ENCODE measurements around the gene GADD45A.

The GADD45A gene

GRCh38 chr1:67701876-67702275, 16.9 kb downstream of the GADD45A start:
- Histone ChIP-seq H3K4me1 (ENCODE audit: control insufficient read depth, insufficient read depth, low read length) (peaks cover 5% of the 10 kb centered on the region), H3K4me3 (ENCODE audit: insufficient read depth, low read depth, low read length) (no peak overlapping the region), H3K27ac (ENCODE audit: insufficient read depth, low read depth, low read length, poor library complexity, severe bottlenecking) (no peak overlapping the region), H3K36me3 (ENCODE audit: control insufficient read depth, insufficient read depth, low read length) (no peaks in the 10 kb centered on the region), H3K9me3 (ENCODE audit: control insufficient read depth, low read length) (no peaks in the 10 kb centered on the region), H3K27me3 (ENCODE audit: control insufficient read depth, insufficient read depth, low read length, poor library complexity, severe bottlenecking) (no peaks in the 10 kb centered on the region)
- WGBS, 2 experiments, result 87 to 95% methylated on average over 2 of the region's 2 CpGs

- H3K27ac ChIP-seq (ENCODE audit: insufficient read depth, low read depth, low read length, poor library complexity, severe bottlenecking), result no peak overlapping the region
Measured at GRCh38 chr1:67704351-67704750, 19.4 kb downstream of the GADD45A start.

GRCh38 chr1:67705735-67706453, 20.9 kb downstream of the GADD45A start:
- no peaks in the 10 kb centered on the region for H3K9me3 ChIP-seq (ENCODE audit: control insufficient read depth, low read length)

More at GRCh38 chr1:67704351-67704750, 19.4 kb downstream of the GADD45A start:
- 87 to 93% methylated on average over 3 of the region's 3 CpGs for WGBS, 2 experiments
- Histone ChIP-seq H3K27me3 (ENCODE audit: control insufficient read depth, insufficient read depth, low read length, poor library complexity, severe bottlenecking) (no peaks in the 10 kb centered on the region), H3K36me3 (ENCODE audit: control insufficient read depth, insufficient read depth, low read length) (no peaks in the 10 kb centered on the region), H3K9me3 (ENCODE audit: control insufficient read depth, low read length) (no peaks in the 10 kb centered on the region), H3K4me3 (ENCODE audit: insufficient read depth, low read depth, low read length) (no peak overlapping the region), H3K4me1 (ENCODE audit: control insufficient read depth, insufficient read depth, low read length) (peaks cover 5% of the 10 kb centered on the region)

GRCh38 chr1:67708606-67709005, 23.6 kb downstream of the GADD45A start:
- 94% methylated on average over 8 of the region's 8 CpGs for WGBS, 2 experiments
- H3K27ac ChIP-seq (ENCODE audit: insufficient read depth, low read depth, low read length, poor library complexity, severe bottlenecking), result no peak overlapping the region
- peaks cover 4% of the 10 kb centered on the region for H3K4me1 ChIP-seq (ENCODE audit: control insufficient read depth, insufficient read depth, low read length)
- H3K36me3 ChIP-seq (ENCODE audit: control insufficient read depth, insufficient read depth, low read length), result no peaks in the 10 kb centered on the region
- H3K9me3 ChIP-seq (ENCODE audit: control insufficient read depth, low read length), result no peaks in the 10 kb centered on the region
- H3K4me3 ChIP-seq (ENCODE audit: insufficient read depth, low read depth, low read length), result no peak overlapping the region
- no peaks in the 10 kb centered on the region for H3K27me3 ChIP-seq (ENCODE audit: control insufficient read depth, insufficient read depth, low read length, poor library complexity, severe bottlenecking)

More at GRCh38 chr1:67705735-67706453, 20.9 kb downstream of the GADD45A start:
- H3K4me1 ChIP-seq (ENCODE audit: control insufficient read depth, insufficient read depth, low read length), result peaks cover 1% of the 10 kb centered on the region
- no peaks in the 10 kb centered on the region for H3K36me3 ChIP-seq (ENCODE audit: control insufficient read depth, insufficient read depth, low read length)
- no peak overlapping the region for H3K27ac ChIP-seq (ENCODE audit: insufficient read depth, low read depth, low read length, poor library complexity, severe bottlenecking)
- H3K27me3 ChIP-seq (ENCODE audit: control insufficient read depth, insufficient read depth, low read length, poor library complexity, severe bottlenecking), result no peaks in the 10 kb centered on the region
- H3K4me3 ChIP-seq (ENCODE audit: insufficient read depth, low read depth, low read length), result no peak overlapping the region
- WGBS, 2 experiments, result 95 to 97% methylated on average over 10 of the region's 10 CpGs

- no peak overlapping the region for H3K27ac ChIP-seq (ENCODE audit: insufficient read depth, low read depth, low read length, poor library complexity, severe bottlenecking)
- H3K4me1 ChIP-seq (ENCODE audit: control insufficient read depth, insufficient read depth, low read length), result peaks cover 4% of the 10 kb centered on the region
Measured at GRCh38 chr1:67710417-67710816, 25.4 kb downstream of the GADD45A start.

GRCh38 chr1:67711158-67711854, 26.3 kb downstream of the GADD45A start:
- Histone ChIP-seq H3K9me3 (ENCODE audit: control insufficient read depth, low read length) (no peaks in the 10 kb centered on the region), H3K27ac (ENCODE audit: insufficient read depth, low read depth, low read length, poor library complexity, severe bottlenecking) (no peak overlapping the region), H3K36me3 (ENCODE audit: control insufficient read depth, insufficient read depth, low read length) (no peaks in the 10 kb centered on the region), H3K4me3 (ENCODE audit: insufficient read depth, low read depth, low read length) (no peak overlapping the region), H3K27me3 (ENCODE audit: control insufficient read depth, insufficient read depth, low read length, poor library complexity, severe bottlenecking) (no peaks in the 10 kb centered on the region), H3K4me1 (ENCODE audit: control insufficient read depth, insufficient read depth, low read length) (peaks cover 4% of the 10 kb centered on the region)
- WGBS, 2 experiments, result 91 to 97% methylated on average over 6 to 7 of the region's 7 CpGs

More at GRCh38 chr1:67710417-67710816, 25.4 kb downstream of the GADD45A start:
- WGBS, 2 experiments, result 94% methylated on average over 5 of the region's 5 CpGs
- H3K36me3 ChIP-seq (ENCODE audit: control insufficient read depth, insufficient read depth, low read length), result no peaks in the 10 kb centered on the region
- H3K27me3 ChIP-seq (ENCODE audit: control insufficient read depth, insufficient read depth, low read length, poor library complexity, severe bottlenecking), result no peaks in the 10 kb centered on the region
- no peak overlapping the region for H3K4me3 ChIP-seq (ENCODE audit: insufficient read depth, low read depth, low read length)
- no peaks in the 10 kb centered on the region for H3K9me3 ChIP-seq (ENCODE audit: control insufficient read depth, low read length)

GRCh38 chr1:67711855-67712212, 26.8 kb downstream of the GADD45A start:
- H3K36me3 ChIP-seq (ENCODE audit: control insufficient read depth, insufficient read depth, low read length), result no peaks in the 10 kb centered on the region
- WGBS, 2 experiments, result 82 to 89% methylated on average over 2 of the region's 2 CpGs
- H3K9me3 ChIP-seq (ENCODE audit: control insufficient read depth, low read length), result no peaks in the 10 kb centered on the region
- H3K4me3 ChIP-seq (ENCODE audit: insufficient read depth, low read depth, low read length), result no peak overlapping the region
- peaks cover 4% of the 10 kb centered on the region for H3K4me1 ChIP-seq (ENCODE audit: control insufficient read depth, insufficient read depth, low read length)
- H3K27me3 ChIP-seq (ENCODE audit: control insufficient read depth, insufficient read depth, low read length, poor library complexity, severe bottlenecking), result no peaks in the 10 kb centered on the region
- H3K27ac ChIP-seq (ENCODE audit: insufficient read depth, low read depth, low read length, poor library complexity, severe bottlenecking), result no peak overlapping the region

GRCh38 chr1:67713057-67713846, 28.3 kb downstream of the GADD45A start:
- Histone ChIP-seq H3K4me1 (ENCODE audit: control insufficient read depth, insufficient read depth, low read length) (peaks cover 4% of the 10 kb centered on the region), H3K4me3 (ENCODE audit: insufficient read depth, low read depth, low read length) (no peak overlapping the region), H3K27ac (ENCODE audit: insufficient read depth, low read depth, low read length, poor library complexity, severe bottlenecking) (no peak overlapping the region), H3K27me3 (ENCODE audit: control insufficient read depth, insufficient read depth, low read length, poor library complexity, severe bottlenecking) (no peaks in the 10 kb centered on the region), H3K36me3 (ENCODE audit: control insufficient read depth, insufficient read depth, low read length) (no peaks in the 10 kb centered on the region), H3K9me3 (ENCODE audit: control insufficient read depth, low read length) (no peaks in the 10 kb centered on the region)
- 92% methylated on average over 5 to 6 of the region's 6 CpGs for WGBS, 2 experiments

- Histone ChIP-seq H3K4me1 (ENCODE audit: control insufficient read depth, insufficient read depth, low read length) (peaks cover 8% of the 10 kb centered on the region), H3K27me3 (ENCODE audit: control insufficient read depth, insufficient read depth, low read length, poor library complexity, severe bottlenecking) (no peaks in the 10 kb centered on the region), H3K27ac (ENCODE audit: insufficient read depth, low read depth, low read length, poor library complexity, severe bottlenecking) (no peak overlapping the region), H3K9me3 (ENCODE audit: control insufficient read depth, low read length) (no peaks in the 10 kb centered on the region), H3K36me3 (ENCODE audit: control insufficient read depth, insufficient read depth, low read length) (no peaks in the 10 kb centered on the region), H3K4me3 (ENCODE audit: insufficient read depth, low read depth, low read length) (no peak overlapping the region)
- WGBS, 2 experiments, result 89 to 91% methylated on average over 2 of the region's 2 CpGs
Measured at GRCh38 chr1:67715819-67716218, 30.8 kb downstream of the GADD45A start.

- H3K4me1 ChIP-seq (ENCODE audit: control insufficient read depth, insufficient read depth, low read length), result peaks cover 9% of the 10 kb centered on the region
- H3K27ac ChIP-seq (ENCODE audit: insufficient read depth, low read depth, low read length, poor library complexity, severe bottlenecking), result no peak overlapping the region
- WGBS, 2 experiments, result 93 to 94% methylated on average over 4 of the region's 4 CpGs
- no peak overlapping the region for H3K4me3 ChIP-seq (ENCODE audit: insufficient read depth, low read depth, low read length)
- no peaks in the 10 kb centered on the region for H3K27me3 ChIP-seq (ENCODE audit: control insufficient read depth, insufficient read depth, low read length, poor library complexity, severe bottlenecking)
- H3K9me3 ChIP-seq (ENCODE audit: control insufficient read depth, low read length), result no peaks in the 10 kb centered on the region
- no peaks in the 10 kb centered on the region for H3K36me3 ChIP-seq (ENCODE audit: control insufficient read depth, insufficient read depth, low read length)
Measured at GRCh38 chr1:67716800-67717199, 31.8 kb downstream of the GADD45A start.

Data from ectodermal cell (in vitro differentiated cells).